Endothelial cell of umbilical vein (primary cell): ENCODE data around the gene NUDCD3. TPM values are rescaled to one million over a fixed set of nuclear protein-coding genes. Genes with fewer than 3 reads are reported as not detected.

Source experiments
- BruUV-seq: library from RNA; stranded (reverse); fragments of 400-500 nt; replicated peaks from 2 replicates; lab custom pipeline; 2021; lab: Mats Ljungman, UMichigan
- CTCF ChIA-PET: fragments of 300-600, 350-600 bp; sonication (Branson Sonifier 250); formaldehyde crosslinking; loops from one replicate; lab custom pipeline; 2021; ENCODE audit warnings: antibody characterized with exemption, inconsistent platforms; lab: Charles Lee
- POLR2A ChIA-PET: fragments of 300-600, 350-600 bp; sonication (Branson Sonifier 250); formaldehyde crosslinking; loops from one replicate; lab custom pipeline; 2021; ENCODE audit warnings: antibody characterized with exemption, inconsistent platforms; lab: Charles Lee
- DNase-seq: peaks from one replicate; pipeline ENCODE4 v3.0.0-alpha.2; 2011; ENCODE audit warnings: low read depth, low spot score
- FAIRE-seq: peaks from 2 replicates; lab custom pipeline; 2011; peaks lifted over from hg19 to GRCh38; lab: Jason Lieb, UNC
- H2AFZ ChIP-seq: 2 replicates; pipeline ENCODE4 v1.6.0; 2012; ENCODE audit warnings: low read depth, low read length, control low read depth, inconsistent platforms
- H3K27ac ChIP-seq: 2 replicates; pipeline ENCODE4 v1.5.1; 2011; ENCODE audit warnings: low read depth, mild to moderate bottlenecking, control low read depth, low read length, moderate library complexity; ENCODE audit not compliant: insufficient read depth
- H3K27me3 ChIP-seq, 2 experiments: 2 replicates each; pipeline versions ENCODE4 v1.6.0 to v1.6.1; 2011; ENCODE audit warnings: low read length in 2 of 2, mixed read lengths in 1 of 2; ENCODE audit not compliant: control insufficient read depth in 2 of 2, insufficient read depth in 2 of 2
- H3K36me3 ChIP-seq, 2 experiments: 2 replicates in 1 of 2; 3 replicates in 1 of 2; pipeline ENCODE4 v1.5.1; 2011; ENCODE audit warnings: low read length in 2 of 2, mild to moderate bottlenecking in 1 of 2, moderate library complexity in 1 of 2; ENCODE audit not compliant: control insufficient read depth in 2 of 2, insufficient read depth in 2 of 2; ENCODE audit errors: extremely low read depth in 1 of 2
- H3K4me1 ChIP-seq: 3 replicates; pipeline ENCODE4 v1.5.1; 2011; ENCODE audit warnings: mild to moderate bottlenecking, low read length; ENCODE audit not compliant: control insufficient read depth, insufficient read depth; ENCODE audit errors: extremely low read depth
- H3K4me2 ChIP-seq: 2 replicates; pipeline ENCODE4 v1.6.1; 2011; ENCODE audit warnings: low read length, control low read depth, mixed read lengths; ENCODE audit not compliant: insufficient read depth
- H3K4me3 ChIP-seq, 3 experiments: fragments of 200-600 bp in 1 of 3; sonication (generic), shearing (Covaris generic) in 1 of 3; replicated peaks in 1 of 3; 2 replicates each; pipeline ENCODE4 v1.5.1; 2011 to 2016; ENCODE audit warnings: control low read depth in 3 of 3, low read length in 3 of 3, mild to moderate bottlenecking in 2 of 3, inconsistent platforms in 1 of 3, low read depth in 1 of 3, moderate library complexity in 1 of 3; ENCODE audit not compliant: insufficient read depth in 1 of 3
- H3K79me2 ChIP-seq: 2 replicates; pipeline ENCODE4 v1.6.0; 2012; ENCODE audit warnings: low read length, inconsistent platforms; ENCODE audit not compliant: control insufficient read depth, insufficient read depth
- H3K9ac ChIP-seq: replicated peaks from 2 replicates; pipeline ENCODE3; 2011; ENCODE audit warnings: low read length, control low read depth; ENCODE audit not compliant: insufficient read depth; ENCODE audit errors: extremely low read depth
- H3K9me1 ChIP-seq: replicated peaks from 3 replicates; pipeline ENCODE4 v1.6.0; 2011; ENCODE audit warnings: mild to moderate bottlenecking, low read length; ENCODE audit not compliant: control insufficient read depth, insufficient read depth; ENCODE audit errors: extremely low read depth
- H3K9me3 ChIP-seq: replicated peaks from 2 replicates; pipeline ENCODE4 v1.5.1; 2012; ENCODE audit warnings: low read length, inconsistent platforms; ENCODE audit not compliant: control insufficient read depth, insufficient read depth
- H4K20me1 ChIP-seq: replicated peaks from 2 replicates; pipeline ENCODE3; 2011; ENCODE audit warnings: mild to moderate bottlenecking, low read length; ENCODE audit not compliant: control insufficient read depth, insufficient read depth; ENCODE audit errors: extremely low read depth
- CTCF ChIP-seq, 2 donors: IDR thresholded peaks; 1 replicate in 1 of 2; 2 replicates in 1 of 2; pipeline ENCODE4 v1.5.1; 2011; ENCODE audit warnings: low read length in 2 of 2, mild to moderate bottlenecking in 2 of 2, moderate library complexity in 2 of 2, control low read depth in 1 of 2, inconsistent platforms in 1 of 2, low read depth in 1 of 2; ENCODE audit not compliant: insufficient read depth in 1 of 2; ENCODE audit errors: extremely low read depth in 1 of 2
- EZH2 ChIP-seq: IDR thresholded peaks from 2 replicates; pipeline ENCODE4 v1.6.1; 2012; ENCODE audit warnings: borderline replicate concordance, low read depth, mild to moderate bottlenecking, moderate library complexity, low read length, inconsistent platforms; ENCODE audit not compliant: severe bottlenecking
- FOS ChIP-seq: IDR thresholded peaks from 2 replicates; pipeline ENCODE4 v1.6.1; 2011; ENCODE audit warnings: mild to moderate bottlenecking, low read length, moderate library complexity, borderline replicate concordance; ENCODE audit not compliant: insufficient read depth
- GATA2 ChIP-seq: IDR thresholded peaks from 2 replicates; pipeline ENCODE4 v1.7.0; 2011; ENCODE audit warnings: low read depth, mild to moderate bottlenecking, moderate library complexity, mixed read lengths, low read length; ENCODE audit not compliant: insufficient read length, insufficient read depth
- POLR2A ChIP-seq: IDR thresholded peaks from 2 replicates; pipeline ENCODE4 v1.6.1; 2012; ENCODE audit warnings: low read depth, mild to moderate bottlenecking, control low read depth, low read length
- POLR2AphosphoS5 ChIP-seq: IDR thresholded peaks from 2 replicates; pipeline ENCODE4 v1.6.1; 2012; ENCODE audit warnings: low read depth, mild to moderate bottlenecking, control low read depth, low read length, moderate library complexity; ENCODE audit not compliant: insufficient read depth
- dilution Hi-C: fragments of 300-500 bp; cut with MboI; formaldehyde crosslinking; loops from one replicate; pipeline ENCODE4 v1.15.0; 2019; ENCODE audit warnings: low sequenced_read_pairs; ENCODE audit not compliant: extremely low pct_ligation_motif_present
- intact Hi-C: fragments of 100-400 bp; cut with micrococcal nuclease; formaldehyde crosslinking; loops from one replicate; pipeline ENCODE4 v1.10.0; 2022
- polyA plus RNA-seq, 4 experiments: library from polyadenylated mRNA; depleted of rRNA in 3 of 4; stranded (reverse) in 3 of 4; unstranded in 1 of 4; fragments of >200 nt; gene quantifications; 2 replicates each; pipeline versions ENCODE4 v1.2.1 to v1.2.3, GENCODE V29; 2011 to 2012; ENCODE audit warnings: missing spikeins in 1 of 4
- total RNA-seq: library from RNA; stranded (reverse); gene quantifications from 2 replicates; pipeline ENCODE4 v1.2.3, GENCODE V29; 2021

The NUDCD3 gene
- total and polyA plus RNA-seq, 2 donors (not counting 3 experiments of a cell fraction or from before 2014, with no cell fraction given): 50.6 to 137 TPM

- CTCF ChIA-PET: interaction anchor here (1.1 to 1.6 kb wide), 3 partner anchors 10 to 197 kb away, joined by 3 to 5 read pairs (median 3); no protein-coding TSS in a partner anchor
- no peaks in the 10 kb centered on the region for H3K9me1 ChIP-seq
- TF ChIP-seq CTCF (IDR thresholded peaks at IDR 0.05; ENCODE audit: extremely low read depth in 1 of 2, insufficient read depth in 1 of 2, low read depth in 1 of 2, low read length in 2 of 2): no peak
- TF ChIP-seq FOS: no peak
- TF ChIP-seq POLR2A: no peak
- no peak for TF ChIP-seq GATA2
- TF ChIP-seq POLR2AphosphoS5: no peak
- no peak for TF ChIP-seq EZH2
- POLR2A ChIA-PET: no interaction called here
- H3K9me3 ChIP-seq: no peaks in the 10 kb centered on the region
- no peak overlapping the region for H3K9ac ChIP-seq
- H3K36me3 ChIP-seq: no peaks in the 10 kb centered on the region
- dilution Hi-C loops (no loop called here), intact Hi-C loops (no loop called here)
- H3K4me1 ChIP-seq: peaks cover 11% of the 10 kb centered on the region
- no peak for FAIRE-seq
- no peak overlapping the region for H3K27ac ChIP-seq
- no peak overlapping the region for H2AFZ ChIP-seq
- no peaks in the 10 kb centered on the region for H4K20me1 ChIP-seq
- no peak overlapping the region for H3K4me3 ChIP-seq
- no TSS peak for BruUV-seq
- no peak overlapping the region for H3K4me2 ChIP-seq
- no peaks in the 10 kb centered on the region for H3K27me3 ChIP-seq
- no peak for DNase-seq
- H3K79me2 ChIP-seq: no peaks in the 10 kb centered on the region
Measured at GRCh38 chr7:44368455-44368854, 122.0 kb downstream of the NUDCD3 start.
